Measurements from ENCODE around the gene EIF4G3.

DNA sequence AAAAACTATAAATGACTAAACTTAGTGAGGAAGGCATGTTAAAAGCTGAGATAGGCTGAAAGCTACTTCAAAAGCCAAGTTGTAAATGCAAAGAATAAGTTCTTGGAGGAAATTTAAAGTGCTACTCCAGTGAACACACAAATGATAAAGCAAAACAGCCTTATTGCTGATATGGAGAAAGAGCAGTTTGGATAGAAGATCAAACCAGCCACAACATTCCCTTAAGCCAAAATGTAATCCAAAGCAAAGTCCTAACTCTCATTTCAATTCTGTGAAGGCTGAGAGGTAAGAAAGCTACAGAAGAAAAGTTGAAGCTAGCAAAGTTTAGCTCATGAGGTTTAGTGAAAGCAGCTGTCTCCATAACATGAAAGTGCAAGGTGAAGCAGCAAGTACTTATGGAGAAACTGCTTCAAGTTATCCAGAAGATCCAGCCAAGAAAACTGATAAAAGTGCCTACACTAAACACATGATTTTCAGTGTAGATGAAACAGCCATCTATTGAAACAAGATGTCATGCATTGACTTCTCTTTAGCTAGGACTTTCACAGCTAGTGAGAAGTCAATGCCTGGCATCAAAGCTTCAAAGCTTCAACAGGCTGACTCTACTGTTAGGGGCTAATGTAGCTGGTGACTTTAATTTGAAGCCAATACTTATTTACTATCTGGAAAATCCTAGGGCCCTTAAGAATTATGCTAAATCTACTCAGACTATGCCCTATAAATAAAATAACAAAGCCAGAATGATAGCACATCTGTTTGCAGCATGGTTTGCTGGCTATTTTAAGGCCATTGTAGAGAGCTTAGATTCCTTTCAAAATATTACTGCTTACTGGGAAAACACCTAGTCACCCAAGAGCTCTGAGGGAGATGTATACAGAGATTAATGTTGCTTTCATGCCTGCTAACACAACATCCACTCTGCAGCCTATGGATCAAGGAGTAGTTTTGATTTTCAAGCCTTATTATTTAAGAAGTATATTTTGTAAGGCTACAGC lies 188.6 kb downstream of the EIF4G3 start:
- TF ChIP-seq EP300 (IDR thresholded peaks at IDR 0.05; ENCODE audit: borderline replicate concordance in 1 of 2, control insufficient read depth in 1 of 2, low read depth in 2 of 2, low read length in 2 of 2) (no peak), RCOR1 (conservative IDR thresholded peaks at IDR 0.05; ENCODE audit: low read depth, low read length) (no peak), PAX5 (IDR thresholded peaks at IDR 0.05; ENCODE audit: borderline replicate concordance, low read depth, low read length) (no peak), SREBF2 (IDR thresholded peaks at IDR 0.05; ENCODE audit: low read length) (no peak), PML (IDR thresholded peaks at IDR 0.05; ENCODE audit: low read length) (no peak)
- TF ChIP-seq, protein P1, sequence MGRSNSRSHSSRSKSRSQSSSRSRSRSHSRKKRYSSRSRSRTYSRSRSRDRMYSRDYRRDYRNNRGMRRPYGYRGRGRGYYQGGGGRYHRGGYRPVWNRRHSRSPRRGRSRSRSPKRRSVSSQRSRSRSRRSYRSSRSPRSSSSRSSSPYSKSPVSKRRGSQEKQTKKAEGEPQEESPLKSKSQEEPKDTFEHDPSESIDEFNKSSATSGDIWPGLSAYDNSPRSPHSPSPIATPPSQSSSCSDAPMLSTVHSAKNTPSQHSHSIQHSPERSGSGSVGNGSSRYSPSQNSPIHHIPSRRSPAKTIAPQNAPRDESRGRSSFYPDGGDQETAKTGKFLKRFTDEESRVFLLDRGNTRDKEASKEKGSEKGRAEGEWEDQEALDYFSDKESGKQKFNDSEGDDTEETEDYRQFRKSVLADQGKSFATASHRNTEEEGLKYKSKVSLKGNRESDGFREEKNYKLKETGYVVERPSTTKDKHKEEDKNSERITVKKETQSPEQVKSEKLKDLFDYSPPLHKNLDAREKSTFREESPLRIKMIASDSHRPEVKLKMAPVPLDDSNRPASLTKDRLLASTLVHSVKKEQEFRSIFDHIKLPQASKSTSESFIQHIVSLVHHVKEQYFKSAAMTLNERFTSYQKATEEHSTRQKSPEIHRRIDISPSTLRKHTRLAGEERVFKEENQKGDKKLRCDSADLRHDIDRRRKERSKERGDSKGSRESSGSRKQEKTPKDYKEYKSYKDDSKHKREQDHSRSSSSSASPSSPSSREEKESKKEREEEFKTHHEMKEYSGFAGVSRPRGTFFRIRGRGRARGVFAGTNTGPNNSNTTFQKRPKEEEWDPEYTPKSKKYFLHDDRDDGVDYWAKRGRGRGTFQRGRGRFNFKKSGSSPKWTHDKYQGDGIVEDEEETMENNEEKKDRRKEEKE (IDR thresholded peaks at IDR 0.05), result no peak
- TF ChIP-seq, protein P2, sequence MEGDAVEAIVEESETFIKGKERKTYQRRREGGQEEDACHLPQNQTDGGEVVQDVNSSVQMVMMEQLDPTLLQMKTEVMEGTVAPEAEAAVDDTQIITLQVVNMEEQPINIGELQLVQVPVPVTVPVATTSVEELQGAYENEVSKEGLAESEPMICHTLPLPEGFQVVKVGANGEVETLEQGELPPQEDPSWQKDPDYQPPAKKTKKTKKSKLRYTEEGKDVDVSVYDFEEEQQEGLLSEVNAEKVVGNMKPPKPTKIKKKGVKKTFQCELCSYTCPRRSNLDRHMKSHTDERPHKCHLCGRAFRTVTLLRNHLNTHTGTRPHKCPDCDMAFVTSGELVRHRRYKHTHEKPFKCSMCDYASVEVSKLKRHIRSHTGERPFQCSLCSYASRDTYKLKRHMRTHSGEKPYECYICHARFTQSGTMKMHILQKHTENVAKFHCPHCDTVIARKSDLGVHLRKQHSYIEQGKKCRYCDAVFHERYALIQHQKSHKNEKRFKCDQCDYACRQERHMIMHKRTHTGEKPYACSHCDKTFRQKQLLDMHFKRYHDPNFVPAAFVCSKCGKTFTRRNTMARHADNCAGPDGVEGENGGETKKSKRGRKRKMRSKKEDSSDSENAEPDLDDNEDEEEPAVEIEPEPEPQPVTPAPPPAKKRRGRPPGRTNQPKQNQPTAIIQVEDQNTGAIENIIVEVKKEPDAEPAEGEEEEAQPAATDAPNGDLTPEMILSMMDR (IDR thresholded peaks at IDR 0.05 in 2 of 3, conservative IDR thresholded peaks at IDR 0.05 in 1 of 3; ENCODE audit: control insufficient read depth in 2 of 3, extremely low read depth in 1 of 3, insufficient read depth in 1 of 3, low read depth in 3 of 3, low read length in 3 of 3), result no peak

Measured in GM12878 (cell line).